Astrocyte (in vitro differentiated cells and primary cell): ENCODE results near the gene INTS4. TPM values are rescaled to one million over a fixed set of nuclear protein-coding genes. Genes with fewer than 3 reads are reported as not detected.

Source experiments
- DNase-seq: peaks from one replicate; pipeline ENCODE4 v3.0.0-alpha.2; 2010; ENCODE audit warnings: low read depth
- FAIRE-seq: peaks from 2 replicates; lab custom pipeline; 2011; peaks lifted over from hg19 to GRCh38; lab: Jason Lieb, UNC
- H2AFZ ChIP-seq: 2 replicates; pipeline ENCODE4 v1.6.0; 2012; ENCODE audit warnings: low read depth, low read length, inconsistent platforms
- H3K27ac ChIP-seq: 2 replicates; pipeline ENCODE4 v1.5.1; 2011; ENCODE audit warnings: low read depth, low read length, inconsistent platforms
- H3K27me3 ChIP-seq: 2 replicates; pipeline ENCODE4 v1.6.0; 2011; ENCODE audit warnings: low read length, inconsistent platforms; ENCODE audit not compliant: insufficient read depth
- H3K36me3 ChIP-seq: 2 replicates; pipeline ENCODE4 v1.5.1; 2011; ENCODE audit warnings: low read length, inconsistent platforms; ENCODE audit not compliant: insufficient read depth
- H3K4me1 ChIP-seq: 2 replicates; pipeline ENCODE4 v1.5.1; 2011; ENCODE audit warnings: low read length, inconsistent platforms; ENCODE audit not compliant: insufficient read depth
- H3K4me2 ChIP-seq: 2 replicates; pipeline ENCODE4 v1.6.0; 2012; ENCODE audit warnings: low read length, inconsistent platforms
- H3K4me3 ChIP-seq: 2 replicates; pipeline ENCODE4 v1.5.1; 2011; ENCODE audit warnings: low read depth, mild to moderate bottlenecking, low read length, inconsistent platforms; ENCODE audit not compliant: insufficient read depth
- H3K79me2 ChIP-seq: 2 replicates; pipeline ENCODE4 v1.6.0; 2012; ENCODE audit warnings: mild to moderate bottlenecking, low read length, inconsistent platforms; ENCODE audit not compliant: insufficient read depth
- H3K9ac ChIP-seq: 2 replicates; pipeline ENCODE4 v1.6.0; 2012; ENCODE audit warnings: mild to moderate bottlenecking, low read length, inconsistent platforms
- H3K9me3 ChIP-seq: 2 replicates; pipeline ENCODE4 v1.5.1; 2012; ENCODE audit warnings: low read depth, mild to moderate bottlenecking, low read length, inconsistent platforms; ENCODE audit not compliant: insufficient read depth
- H4K20me1 ChIP-seq: 2 replicates; pipeline ENCODE4 v1.6.0; 2012; ENCODE audit warnings: low read length, inconsistent platforms; ENCODE audit not compliant: insufficient read depth
- H3K27ac Mint-ChIP-seq: one replicate; pipeline ENCODE4 v1.8.0; 2021; ENCODE audit warnings: mild to moderate bottlenecking, mixed read lengths; ENCODE audit not compliant: unreplicated experiment
- H3K27me3 Mint-ChIP-seq: one replicate; pipeline ENCODE4 v1.8.0; 2021; ENCODE audit warnings: low read depth, mixed read lengths; ENCODE audit not compliant: unreplicated experiment
- H3K36me3 Mint-ChIP-seq: one replicate; pipeline ENCODE4 v1.8.0; 2021; ENCODE audit warnings: low read depth, mixed read lengths; ENCODE audit not compliant: unreplicated experiment
- H3K4me1 Mint-ChIP-seq: one replicate; pipeline ENCODE4 v1.8.0; 2021; ENCODE audit warnings: low read depth, mixed read lengths; ENCODE audit not compliant: unreplicated experiment
- H3K4me3 Mint-ChIP-seq: one replicate; pipeline ENCODE4 v1.8.0; 2021; ENCODE audit warnings: mild to moderate bottlenecking, moderate library complexity, mixed read lengths; ENCODE audit not compliant: unreplicated experiment
- H3K9me3 Mint-ChIP-seq: one replicate; pipeline ENCODE4 v1.8.0; 2021; ENCODE audit warnings: mild to moderate bottlenecking, mixed read lengths; ENCODE audit not compliant: unreplicated experiment
- CTCF ChIP-seq: IDR thresholded peaks from 2 replicates; pipeline ENCODE4 v1.5.1; 2011; ENCODE audit warnings: low read depth, mild to moderate bottlenecking, inconsistent platforms, low read length, moderate library complexity; ENCODE audit not compliant: insufficient read depth
- EZH2 ChIP-seq: IDR thresholded peaks from 2 replicates; pipeline ENCODE4 v1.6.1; 2012; ENCODE audit warnings: mild to moderate bottlenecking, low read length, inconsistent platforms; ENCODE audit not compliant: insufficient read depth
- total RNA-seq: library from RNA; stranded (reverse); gene quantifications from 2 replicates; pipeline ENCODE4 v1.2.1, GENCODE V29; 2021

The INTS4 gene
- total RNA-seq, 1 donor from 2014 or later: 35.0 TPM

DNA sequence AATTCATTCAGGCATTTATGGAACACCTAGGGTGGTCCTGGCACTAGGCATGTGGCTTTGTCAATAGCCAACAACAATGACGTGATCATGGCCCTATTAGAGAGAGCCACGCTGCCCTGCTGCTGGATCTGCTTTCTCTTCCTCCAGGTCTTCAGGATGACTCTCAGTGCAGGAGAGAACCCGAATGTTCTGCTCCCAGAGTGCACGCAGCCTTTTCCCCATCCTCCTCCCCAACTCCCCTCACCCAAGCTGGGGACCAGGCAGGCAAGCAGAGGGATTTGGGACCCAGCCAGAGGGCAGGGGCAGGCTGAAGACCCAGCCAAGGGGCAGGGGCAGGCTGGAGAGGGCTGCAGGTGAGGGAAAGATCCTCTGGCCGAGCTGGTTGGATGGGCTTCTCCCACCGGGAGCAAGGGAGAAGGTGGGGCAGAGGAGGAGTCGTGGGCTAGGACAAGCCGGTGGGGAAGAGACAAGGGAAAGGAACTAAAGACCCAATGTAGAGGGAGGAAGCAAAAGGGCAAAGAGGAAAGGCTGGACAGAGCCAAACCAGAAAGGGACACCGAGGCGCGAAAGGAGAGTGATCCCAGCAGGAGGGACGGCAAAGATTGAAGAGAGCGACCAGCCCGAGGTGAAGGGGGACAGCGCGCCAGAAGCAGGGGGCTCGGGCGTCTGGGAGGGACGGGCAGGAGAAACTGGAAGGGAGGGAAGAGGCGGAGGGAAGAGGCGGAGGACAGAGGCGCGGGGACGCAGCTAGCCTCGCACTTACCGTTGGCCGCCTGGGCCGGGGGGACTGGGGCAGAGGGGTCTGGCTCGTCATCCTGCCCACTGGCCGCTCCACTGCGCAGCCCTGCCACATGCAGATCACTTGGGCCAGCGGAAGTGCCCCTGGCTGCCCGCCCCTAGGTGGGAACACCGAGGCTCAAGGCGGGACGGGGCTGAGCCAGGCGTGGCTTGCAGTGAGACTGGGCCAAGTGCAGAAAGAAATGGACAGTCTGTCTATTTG, 28.2 kb upstream of the INTS4 start, which contains the start of gene KCTD14:
Gene KCTD14 (minus strand): TSS at position 880 of the 1,000 bp plus-strand sequence. CDS start 27 bp downstream, at position 853.
- Mint-ChIP-seq H3K27ac (no peak within 1 kb of the TSS), H3K4me3 (peak within 1 kb of the TSS; percentile 79), H3K27me3 (peaks cover 9% of the 10 kb centered on the region), H3K9me3 (peaks cover 1% of the 10 kb centered on the region), H3K4me1 (peaks cover 13% of the 10 kb centered on the region), H3K36me3 (no peaks in the 10 kb centered on the region)
- FAIRE-seq: no peak
- Histone ChIP-seq H3K4me3 (peak within 1 kb of the TSS; percentile 47), H3K4me1 (no peaks in the 10 kb centered on the region), H2AFZ (peak within 1 kb of the TSS; percentile 84), H3K9me3 (no peaks in the 10 kb centered on the region), H3K27me3 (no peaks in the 10 kb centered on the region), H3K9ac (peak within 1 kb of the TSS; percentile 60), H4K20me1 (no peaks in the 10 kb centered on the region), H3K36me3 (no peaks in the 10 kb centered on the region), H3K27ac (no peak within 1 kb of the TSS), H3K79me2 (no peaks in the 10 kb centered on the region), H3K4me2 (peak within 1 kb of the TSS; percentile 89)
- no peak for TF ChIP-seq CTCF
- TF ChIP-seq EZH2: no peak
- DNase-seq: no peak

GRCh38 chr11:78021611-78022010, 27.1 kb upstream of the INTS4 start:
- no peak for DNase-seq
- H3K36me3 Mint-ChIP-seq: no peaks in the 10 kb centered on the region
- no peak overlapping the region for H3K4me3 ChIP-seq
- no peaks in the 10 kb centered on the region for H4K20me1 ChIP-seq
- H3K9me3 Mint-ChIP-seq: no peaks in the 10 kb centered on the region
- TF ChIP-seq EZH2: no peak
- TF ChIP-seq CTCF: no peak
- H3K4me2 ChIP-seq: no peak overlapping the region
- H3K9ac ChIP-seq: no peak overlapping the region
- H3K27me3 Mint-ChIP-seq: peaks cover 9% of the 10 kb centered on the region
- H3K9me3 ChIP-seq: no peaks in the 10 kb centered on the region
- H3K27ac ChIP-seq: no peak overlapping the region
- H3K4me3 Mint-ChIP-seq: peak overlapping the region; percentile 1
- H3K36me3 ChIP-seq: no peaks in the 10 kb centered on the region
- no peaks in the 10 kb centered on the region for H3K79me2 ChIP-seq
- no peaks in the 10 kb centered on the region for H3K4me1 ChIP-seq
- H2AFZ ChIP-seq: no peak overlapping the region
- no peak for FAIRE-seq
- H3K4me1 Mint-ChIP-seq: peaks cover 13% of the 10 kb centered on the region
- no peaks in the 10 kb centered on the region for H3K27me3 ChIP-seq
- H3K27ac Mint-ChIP-seq: no peak overlapping the region

DNA sequence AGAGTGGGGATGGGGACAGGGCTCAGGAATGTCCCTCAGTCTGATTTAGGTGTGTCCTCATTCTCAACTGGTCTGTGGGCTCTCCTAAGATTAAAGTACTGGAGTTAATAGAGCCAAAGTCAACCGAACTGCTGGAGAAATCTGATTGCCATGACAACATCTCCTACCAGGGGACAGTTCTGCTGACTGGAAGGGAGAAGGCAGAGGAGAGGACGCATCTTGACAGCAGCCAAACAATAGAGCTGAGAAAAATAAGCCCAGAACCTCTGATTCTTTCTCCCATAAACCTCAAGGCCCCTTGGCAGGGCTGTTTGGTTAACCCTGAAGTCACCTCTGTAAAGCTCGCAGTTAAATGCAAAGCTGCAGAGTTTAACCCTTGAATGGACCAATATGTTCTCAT, 25.8 kb upstream of the INTS4 start:
- Histone ChIP-seq H3K27ac (no peak overlapping the region), H3K4me1 (no peaks in the 10 kb centered on the region), H4K20me1 (no peaks in the 10 kb centered on the region), H3K27me3 (no peaks in the 10 kb centered on the region), H3K36me3 (no peaks in the 10 kb centered on the region), H3K9ac (no peak overlapping the region), H3K9me3 (no peaks in the 10 kb centered on the region), H3K4me2 (peak overlapping the region; percentile 6), H3K79me2 (no peaks in the 10 kb centered on the region), H2AFZ (no peak overlapping the region), H3K4me3 (no peak overlapping the region)
- no peaks in the 10 kb centered on the region for H3K9me3 Mint-ChIP-seq
- peaks cover 9% of the 10 kb centered on the region for H3K27me3 Mint-ChIP-seq
- peak overlapping the region; percentile 6 for H3K27ac Mint-ChIP-seq
- FAIRE-seq (no peak), DNase-seq (no peak)
- H3K4me3 Mint-ChIP-seq: no peak overlapping the region
- TF ChIP-seq EZH2 (no peak), CTCF (no peak)
- H3K4me1 Mint-ChIP-seq: peaks cover 13% of the 10 kb centered on the region
- peaks cover 4% of the 10 kb centered on the region for H3K36me3 Mint-ChIP-seq
